Gastroesophageal sphincter (tissue), 4 donors: ENCODE data around the gene EFCAB5. TPM values are rescaled to one million over a fixed set of nuclear protein-coding genes. Genes with fewer than 3 reads are reported as not detected.
"Not testable (repeated sequence)": the region's sequence is repeated elsewhere in the genome, so short reads cannot be mapped to it uniquely, and the experiment has no call there.

Experiments
- ATAC-seq: fragments of 150-250 bp; one replicate; pipeline ENCODE4 v1.9.1; 2016; ENCODE audit warnings: mild to moderate bottlenecking, moderate library complexity
- H3K27ac ChIP-seq, 4 donors: fragments of 200-600 bp; sonication (generic) in 3 of 4; 1 replicate in 3 of 4; 2 replicates in 1 of 4; pipeline ENCODE4 v1.5.1; 2016 to 2019
- H3K27me3 ChIP-seq: fragments of 200-600 bp; sonication (generic); one replicate; pipeline ENCODE4 v1.5.1; 2019
- H3K36me3 ChIP-seq, 2 donors: fragments of 200-600 bp; sonication (generic); one replicate each; pipeline ENCODE4 v1.5.1; 2019; ENCODE audit warnings: control low read depth in 1 of 2
- H3K4me1 ChIP-seq, 3 donors: fragments of 200-600 bp; sonication (generic); 1 replicate in 2 of 3; 2 replicates in 1 of 3; pipeline ENCODE4 v1.5.1; 2016 to 2019; ENCODE audit warnings: control low read depth in 2 of 3
- H3K4me3 ChIP-seq, 2 donors: fragments of 200-600 bp; sonication (generic); one replicate each; pipeline ENCODE4 v1.5.1; 2019; ENCODE audit warnings: mild to moderate bottlenecking in 1 of 2, moderate library complexity in 1 of 2
- H3K9me3 ChIP-seq, 3 donors: fragments of 200-600 bp; sonication (generic); one replicate each; pipeline ENCODE4 v1.5.1; 2017 to 2019; ENCODE audit warnings: control low read depth in 2 of 3
- EP300 ChIP-seq: sonication (generic); formaldehyde crosslinking; IDR thresholded peaks from one replicate; pipeline ENCODE4 v1.6.1; 2017; ENCODE audit warnings: antibody characterized with exemption, mild to moderate bottlenecking
- POLR2A ChIP-seq, 2 donors: fragments of 450-650 bp; IDR thresholded peaks; one replicate each; pipeline ENCODE4 v1.6.1; 2017; ENCODE audit warnings: antibody characterized with exemption in 2 of 2, mild to moderate bottlenecking in 2 of 2, moderate library complexity in 1 of 2
- POLR2AphosphoS5 ChIP-seq: sonication (generic); formaldehyde crosslinking; IDR thresholded peaks from one replicate; pipeline ENCODE4 v1.6.1; 2017; ENCODE audit warnings: antibody characterized with exemption
- WGBS, 2 donors: methylation state at CpG; one replicate each; pipeline ENCODE4 v1.1.5; 2018; ENCODE audit warnings: low coverage in 1 of 2; 5-methylcytosine and 5-hydroxymethylcytosine counted together
- total RNA-seq, 4 donors: library from RNA; depleted of rRNA; stranded (reverse); fragments of >200 nt; gene quantifications; one replicate each; pipeline ENCODE4 v1.1.0, GENCODE V29; 2016
- TF ChIP-seq, protein P1 (sequence below), 4 experiments: fragments of 200-600 bp in 2 of 4; fragments of 450-650 bp in 2 of 4; sonication (generic) in 1 of 4; IDR thresholded peaks; one replicate each; pipeline ENCODE4 v1.5.1; 2017 to 2019; ENCODE audit warnings: antibody characterized with exemption in 4 of 4, mild to moderate bottlenecking in 2 of 4, moderate library complexity in 2 of 4

Gene EFCAB5
- total RNA-seq, 4 donors from 2014 or later = 0.27 to 2.8 TPM; not detected in 2

DNA sequence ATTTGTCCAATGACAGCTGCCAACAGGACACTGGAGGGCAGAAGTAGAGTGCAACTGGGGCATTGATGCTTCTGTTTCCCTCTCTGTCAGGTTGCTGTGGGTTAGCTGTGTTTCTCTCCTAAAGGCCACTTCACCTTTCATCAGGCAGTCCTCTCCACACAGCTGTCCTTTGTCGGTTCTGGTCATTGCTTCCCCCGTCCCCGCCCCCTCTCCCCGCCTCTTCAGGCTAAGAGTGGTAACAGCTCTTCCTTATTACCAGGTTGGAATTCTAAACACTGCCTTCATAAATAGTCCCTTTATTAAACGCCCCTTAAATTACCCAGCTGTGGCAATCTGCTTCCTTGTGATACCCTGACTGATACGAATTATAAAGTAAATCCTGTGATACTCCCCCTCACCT is 143.4 kb downstream of the EFCAB5 start:
- TF ChIP-seq POLR2AphosphoS5 = no peak
- no peak for TF ChIP-seq EP300
- TF ChIP-seq POLR2A (IDR thresholded peaks at IDR 0.05) = no peak
- TF ChIP-seq, protein P1, sequence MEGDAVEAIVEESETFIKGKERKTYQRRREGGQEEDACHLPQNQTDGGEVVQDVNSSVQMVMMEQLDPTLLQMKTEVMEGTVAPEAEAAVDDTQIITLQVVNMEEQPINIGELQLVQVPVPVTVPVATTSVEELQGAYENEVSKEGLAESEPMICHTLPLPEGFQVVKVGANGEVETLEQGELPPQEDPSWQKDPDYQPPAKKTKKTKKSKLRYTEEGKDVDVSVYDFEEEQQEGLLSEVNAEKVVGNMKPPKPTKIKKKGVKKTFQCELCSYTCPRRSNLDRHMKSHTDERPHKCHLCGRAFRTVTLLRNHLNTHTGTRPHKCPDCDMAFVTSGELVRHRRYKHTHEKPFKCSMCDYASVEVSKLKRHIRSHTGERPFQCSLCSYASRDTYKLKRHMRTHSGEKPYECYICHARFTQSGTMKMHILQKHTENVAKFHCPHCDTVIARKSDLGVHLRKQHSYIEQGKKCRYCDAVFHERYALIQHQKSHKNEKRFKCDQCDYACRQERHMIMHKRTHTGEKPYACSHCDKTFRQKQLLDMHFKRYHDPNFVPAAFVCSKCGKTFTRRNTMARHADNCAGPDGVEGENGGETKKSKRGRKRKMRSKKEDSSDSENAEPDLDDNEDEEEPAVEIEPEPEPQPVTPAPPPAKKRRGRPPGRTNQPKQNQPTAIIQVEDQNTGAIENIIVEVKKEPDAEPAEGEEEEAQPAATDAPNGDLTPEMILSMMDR (IDR thresholded peaks at IDR 0.05) = no peak
- no peak overlapping the region for H3K4me3 ChIP-seq
- no peak overlapping the region for H3K27ac ChIP-seq
- H3K36me3 ChIP-seq = no peaks in the 10 kb centered on the region
- no peaks in the 10 kb centered on the region for H3K9me3 ChIP-seq
- ATAC-seq = no peak
- H3K27me3 ChIP-seq = peaks cover 57% of the 10 kb centered on the region
- 6 to 18% methylated on average over 3 to 6 of the region's 6 CpGs for WGBS, 2 donors
- H3K4me1 ChIP-seq = no peaks in the 10 kb centered on the region

DNA sequence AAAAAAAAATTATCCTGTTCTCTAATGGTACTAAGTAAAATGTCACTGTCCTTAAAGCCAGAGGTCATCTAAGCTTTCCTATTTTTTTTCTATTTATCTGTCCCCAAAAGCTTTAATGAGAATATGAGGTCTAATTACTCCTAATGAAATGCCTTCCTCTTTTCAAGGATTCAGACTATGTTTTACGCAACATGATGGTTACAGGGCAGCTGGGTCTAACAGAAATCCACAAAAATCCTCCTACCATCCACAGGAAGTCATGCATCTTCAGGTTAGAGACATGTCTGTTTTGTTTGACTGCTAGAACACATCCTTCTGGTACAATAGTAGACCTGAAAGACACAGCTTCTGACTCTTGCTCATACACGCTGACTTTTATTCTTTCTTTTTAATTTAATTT is 145.5 kb downstream of the EFCAB5 start:
- H3K4me3 ChIP-seq = no peak overlapping the region
- no peaks in the 10 kb centered on the region for H3K4me1 ChIP-seq
- H3K36me3 ChIP-seq = no peaks in the 10 kb centered on the region
- no peak for ATAC-seq
- H3K27me3 ChIP-seq = peaks cover 64% of the 10 kb centered on the region
- 89 to 91% methylated on average over 2 of the region's 2 CpGs for WGBS, 2 donors
- H3K9me3 ChIP-seq = no peaks in the 10 kb centered on the region
- TF ChIP-seq, protein P1 (IDR thresholded peaks at IDR 0.05) = no peak
- TF ChIP-seq POLR2AphosphoS5 (no peak), EP300 (no peak), POLR2A (IDR thresholded peaks at IDR 0.05) (no peak)
- no peak overlapping the region for H3K27ac ChIP-seq

DNA sequence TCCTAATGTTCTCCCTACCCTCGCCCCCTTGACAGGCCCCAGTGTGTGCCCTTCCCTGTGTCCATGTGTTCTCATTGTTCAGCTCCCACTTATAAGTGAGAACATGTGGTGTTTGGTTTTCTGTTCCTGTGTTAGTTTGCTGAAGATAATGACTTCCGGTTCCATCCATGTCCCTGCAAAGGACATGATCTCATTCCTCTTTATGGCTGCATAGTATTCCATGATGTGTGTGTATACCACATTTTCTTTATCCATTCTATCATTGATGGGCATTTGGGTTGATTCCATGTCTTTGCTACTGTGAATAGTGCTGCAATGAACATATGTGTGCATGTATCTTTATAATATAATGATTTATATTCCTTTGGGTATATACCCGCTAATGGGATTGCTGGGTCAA is 146.0 kb downstream of the EFCAB5 start:
- not testable (repeated sequence) for H3K27ac ChIP-seq, H3K4me3 ChIP-seq, H3K36me3 ChIP-seq, ATAC-seq, H3K9me3 ChIP-seq, H3K4me1 ChIP-seq
- WGBS, 2 donors = 94 to 95% methylated on average over 3 of the region's 3 CpGs
- peaks cover 64% of the 10 kb centered on the region for H3K27me3 ChIP-seq

DNA sequence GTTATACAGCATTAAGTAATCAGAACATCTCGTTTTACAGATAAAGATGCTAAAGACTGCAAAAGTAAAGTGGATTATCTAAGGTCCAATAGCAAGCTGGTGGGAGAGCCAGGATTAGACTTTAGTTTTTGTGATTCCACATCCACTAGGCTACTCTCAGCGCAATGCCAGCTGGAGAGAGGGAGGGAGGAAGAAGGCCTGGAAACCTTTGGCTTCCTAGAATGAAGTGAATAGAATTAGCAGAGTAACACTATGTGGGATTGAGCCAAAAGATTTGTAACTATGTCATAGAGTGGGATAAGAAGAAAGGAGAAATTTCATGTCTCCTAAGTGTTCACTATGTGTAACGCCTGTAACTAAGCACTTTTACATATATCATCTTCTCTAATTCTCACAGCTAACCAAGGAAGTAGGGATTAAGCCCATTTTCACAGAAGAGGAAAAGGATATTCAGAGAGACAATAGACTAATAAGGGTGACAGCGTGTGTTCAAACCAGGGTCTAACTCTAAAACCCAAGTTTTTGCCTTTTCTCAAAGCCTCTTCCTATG is 149.8 kb downstream of the EFCAB5 start:
- H3K4me3 ChIP-seq = no peak overlapping the region
- 85 to 86% methylated on average over 2 to 4 of the region's 4 CpGs for WGBS, 2 donors
- peaks cover 0 to 11% (median 2%) of the 10 kb centered on the region in 3 donors for H3K4me1 ChIP-seq
- peaks cover 52% of the 10 kb centered on the region for H3K27me3 ChIP-seq
- no peak for ATAC-seq
- no peaks in the 10 kb centered on the region for H3K36me3 ChIP-seq
- no peak overlapping the region for H3K27ac ChIP-seq
- no peaks in the 10 kb centered on the region for H3K9me3 ChIP-seq
- TF ChIP-seq, protein P1 (IDR thresholded peaks at IDR 0.05) = no peak
- TF ChIP-seq POLR2AphosphoS5 (no peak), POLR2A (IDR thresholded peaks at IDR 0.05) (no peak), EP300 (no peak)

DNA sequence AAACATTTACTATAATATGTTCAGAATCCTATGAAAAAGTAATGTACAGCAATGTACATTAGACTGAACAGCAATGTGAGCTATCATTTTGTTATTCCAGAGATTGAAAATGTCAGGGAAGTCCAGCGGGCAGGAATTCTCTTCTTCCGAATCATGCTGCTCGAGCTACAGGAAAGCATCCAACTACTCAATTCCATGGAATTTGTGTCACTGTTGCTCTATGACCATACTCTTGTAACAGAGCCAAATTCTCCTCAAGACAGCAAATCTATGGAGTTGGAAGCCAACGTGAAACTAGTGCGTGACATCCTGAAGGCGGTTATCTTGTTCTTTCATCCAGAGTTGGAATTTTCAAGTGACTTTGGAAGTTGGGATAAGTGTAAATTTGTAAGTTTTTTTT is 150.3 kb downstream of the EFCAB5 start:
- Histone ChIP-seq H3K9me3 (no peaks in the 10 kb centered on the region), H3K4me1 (peaks cover 0 to 11% (median 2%) of the 10 kb centered on the region in 3 donors), H3K36me3 (no peaks in the 10 kb centered on the region), H3K4me3 (no peak overlapping the region), H3K27ac (no peak overlapping the region), H3K27me3 (peaks cover 47% of the 10 kb centered on the region)
- no peak for ATAC-seq
- 39 to 67% methylated on average over 5 to 6 of the region's 6 CpGs for WGBS, 2 donors
- TF ChIP-seq POLR2AphosphoS5 = no peak
- no peak for TF ChIP-seq POLR2A (IDR thresholded peaks at IDR 0.05)

DNA sequence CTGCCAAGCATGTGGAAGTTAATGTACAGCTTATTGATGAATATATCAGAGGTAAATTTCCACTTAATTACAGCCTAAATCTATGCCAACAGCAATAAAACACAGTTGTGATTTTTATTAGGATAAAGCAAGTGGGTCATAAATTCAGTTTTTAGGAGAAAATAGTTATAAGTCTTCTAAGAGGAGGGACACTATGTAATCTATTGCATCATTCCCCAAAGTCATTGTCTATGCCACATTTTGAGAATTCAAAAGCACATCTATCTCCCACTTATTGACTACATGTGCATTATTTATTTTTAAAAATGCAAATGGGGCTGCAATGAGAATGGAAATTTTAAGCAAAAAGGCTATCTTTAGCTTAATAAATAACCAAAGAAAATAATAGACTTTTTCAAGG is 151.5 kb downstream of the EFCAB5 start:
- Histone ChIP-seq H3K4me1 (peaks cover 0 to 11% (median 2%) of the 10 kb centered on the region in 3 donors), H3K4me3 (no peak overlapping the region), H3K9me3 (no peaks in the 10 kb centered on the region), H3K27ac (no peak overlapping the region), H3K27me3 (peaks cover 36% of the 10 kb centered on the region), H3K36me3 (no peaks in the 10 kb centered on the region)
- ATAC-seq = no peak
- TF ChIP-seq POLR2AphosphoS5 (no peak), EP300 (no peak), POLR2A (IDR thresholded peaks at IDR 0.05) (no peak)
- TF ChIP-seq, protein P1 (IDR thresholded peaks at IDR 0.05) = no peak
